HEK293 (cell line): ENCODE data around the gene HOXB8.

ENCODE experiments used
- CTCF ChIA-PET: fragments of 350-600 bp; formaldehyde crosslinking; extraction: SDS; loops from one replicate; lab custom pipeline; 2021; ENCODE audit warnings: antibody characterized with exemption; lab: Yijun Ruan, JAX
- POLR2A ChIA-PET: fragments of 300-600 bp; formaldehyde crosslinking; extraction: SDS; loops from one replicate; lab custom pipeline; 2020; ENCODE audit warnings: antibody characterized with exemption, inconsistent platforms; lab: Yijun Ruan, JAX
- H3K27ac ChIP-seq: fragments of 200-500 bp; sonication (Bioruptor generic); 2 replicates; pipeline ENCODE4 v1.5.1; 2014; ENCODE audit warnings: low read depth, low read length, control low read depth, inconsistent platforms; ENCODE audit errors: extremely low read depth
- H3K36me3 ChIP-seq, 2 experiments: fragments of 200-500 bp in 1 of 2; sonication (Bioruptor generic) in 1 of 2; 1 replicate in 1 of 2; 2 replicates in 1 of 2; pipeline ENCODE4 v1.5.1; 2014 to 2017; ENCODE audit warnings: inconsistent platforms in 2 of 2, low read length in 2 of 2; ENCODE audit not compliant: control insufficient read depth in 2 of 2, insufficient read depth in 1 of 2
- H3K4me1 ChIP-seq: fragments of 200-500 bp; sonication (Bioruptor generic); 2 replicates; pipeline ENCODE4 v1.5.1; 2014; ENCODE audit warnings: mild to moderate bottlenecking, low read length, inconsistent platforms; ENCODE audit not compliant: control insufficient read depth, insufficient read depth
- H3K4me3 ChIP-seq: 2 replicates; pipeline ENCODE4 v1.5.1; 2011; ENCODE audit warnings: low read depth, mild to moderate bottlenecking, control low read depth, low read length, moderate library complexity
- H3K9me3 ChIP-seq: fragments of 200-500 bp; sonication (Bioruptor generic); 2 replicates; pipeline ENCODE4 v1.5.1; 2014; ENCODE audit warnings: low read depth, low read length, inconsistent platforms; ENCODE audit not compliant: control insufficient read depth, insufficient read depth
- BCL11A ChIP-seq: fragments of 450-650 bp; formaldehyde crosslinking; IDR thresholded peaks from 2 replicates; pipeline ENCODE4 v1.5.1; 2016; ENCODE audit warnings: low read depth, missing biosample characterization, missing genetic modification characterization
- FEZF1 ChIP-seq: fragments of 450-650 bp; formaldehyde crosslinking; IDR thresholded peaks from 2 replicates; pipeline ENCODE4 v1.5.1; 2016; ENCODE audit warnings: missing biosample characterization, missing genetic modification characterization
- GFI1B ChIP-seq: fragments of 450-650 bp; formaldehyde crosslinking; IDR thresholded peaks from 2 replicates; pipeline ENCODE4 v1.5.1; 2016; ENCODE audit warnings: missing biosample characterization, missing genetic modification characterization
- IKZF3 ChIP-seq: fragments of 450-650 bp; IDR thresholded peaks from 2 replicates; pipeline ENCODE4 v1.5.0; 2018; ENCODE audit warnings: missing biosample characterization, mild to moderate bottlenecking, missing genetic modification characterization, moderate library complexity
- KLF8 ChIP-seq: fragments of 450-650 bp; formaldehyde crosslinking; IDR thresholded peaks from 2 replicates; pipeline ENCODE4 v1.5.1; 2016; ENCODE audit warnings: missing biosample characterization, missing genetic modification characterization
- OSR2 ChIP-seq: fragments of 450-650 bp; formaldehyde crosslinking; IDR thresholded peaks from 2 replicates; pipeline ENCODE4 v1.5.1; 2016; ENCODE audit warnings: missing biosample characterization, missing genetic modification characterization
- SP7 ChIP-seq: fragments of 450-650 bp; formaldehyde crosslinking; IDR thresholded peaks from 2 replicates; pipeline ENCODE4 v1.5.1; 2016; ENCODE audit warnings: missing biosample characterization, missing genetic modification characterization
- ZBTB17 ChIP-seq: fragments of 450-650 bp; formaldehyde crosslinking; IDR thresholded peaks from 2 replicates; pipeline ENCODE4 v1.5.1; 2016; ENCODE audit warnings: missing biosample characterization, missing genetic modification characterization
- ZBTB48 ChIP-seq: fragments of 450-650 bp; formaldehyde crosslinking; IDR thresholded peaks from 2 replicates; pipeline ENCODE4 v1.5.1; 2016; ENCODE audit warnings: missing biosample characterization, missing genetic modification characterization
- ZBTB8A ChIP-seq: fragments of 450-650 bp; formaldehyde crosslinking; IDR thresholded peaks from 2 replicates; pipeline ENCODE4 v1.5.1; 2016; ENCODE audit warnings: missing biosample characterization, missing genetic modification characterization
- ZFHX2 ChIP-seq: fragments of 450-650 bp; formaldehyde crosslinking; conservative IDR thresholded peaks from 2 replicates; pipeline ENCODE4 v1.5.1; 2016; ENCODE audit warnings: missing biosample characterization, missing genetic modification characterization
- ZFP3 ChIP-seq: fragments of 450-650 bp; formaldehyde crosslinking; IDR thresholded peaks from 2 replicates; pipeline ENCODE4 v1.5.1; 2016; ENCODE audit warnings: low read depth, missing biosample characterization, missing genetic modification characterization
- ZNF2 ChIP-seq: fragments of 450-650 bp; formaldehyde crosslinking; IDR thresholded peaks from 2 replicates; pipeline ENCODE4 v1.5.1; 2016; ENCODE audit warnings: missing biosample characterization, missing genetic modification characterization
- ZNF394 ChIP-seq: fragments of 450-650 bp; formaldehyde crosslinking; IDR thresholded peaks from 2 replicates; pipeline ENCODE4 v1.5.1; 2016; ENCODE audit warnings: missing biosample characterization, missing genetic modification characterization, mild to moderate bottlenecking, moderate library complexity, borderline replicate concordance
- ZNF404 ChIP-seq: fragments of 450-650 bp; formaldehyde crosslinking; IDR thresholded peaks from 2 replicates; pipeline ENCODE4 v1.5.1; 2017; ENCODE audit warnings: missing biosample characterization, missing genetic modification characterization
- ZNF473 ChIP-seq: fragments of 450-650 bp; formaldehyde crosslinking; IDR thresholded peaks from 2 replicates; pipeline ENCODE4 v1.5.1; 2017; ENCODE audit warnings: missing biosample characterization, missing genetic modification characterization
- ZNF561 ChIP-seq: fragments of 450-650 bp; IDR thresholded peaks from 2 replicates; pipeline ENCODE4 v1.5.1; 2018; ENCODE audit warnings: missing biosample characterization, missing genetic modification characterization, borderline replicate concordance
- ZNF600 ChIP-seq: fragments of 450-650 bp; formaldehyde crosslinking; IDR thresholded peaks from 2 replicates; pipeline ENCODE4 v1.5.1; 2016; ENCODE audit warnings: missing biosample characterization, missing genetic modification characterization
- ZNF658 ChIP-seq: fragments of 450-650 bp; formaldehyde crosslinking; IDR thresholded peaks from 2 replicates; pipeline ENCODE4; 2016; ENCODE audit warnings: missing biosample characterization, missing genetic modification characterization
- ZNF670 ChIP-seq: fragments of 450-650 bp; formaldehyde crosslinking; IDR thresholded peaks from 2 replicates; pipeline ENCODE4 v1.5.1; 2016; ENCODE audit warnings: missing biosample characterization, missing genetic modification characterization, low read depth
- ZNF701 ChIP-seq: fragments of 450-650 bp; formaldehyde crosslinking; IDR thresholded peaks from 2 replicates; pipeline ENCODE4 v1.5.1; 2016; ENCODE audit warnings: missing biosample characterization, missing genetic modification characterization
- ZSCAN16 ChIP-seq: fragments of 450-650 bp; formaldehyde crosslinking; IDR thresholded peaks from 2 replicates; pipeline ENCODE4 v1.5.1; 2016; ENCODE audit warnings: missing biosample characterization, missing genetic modification characterization
- TF ChIP-seq, protein P1 (sequence below): IDR thresholded peaks from 2 replicates; pipeline ENCODE4 v1.6.1; 2011; ENCODE audit warnings: mild to moderate bottlenecking, low read depth, low read length, borderline replicate concordance
- TF ChIP-seq, protein P2 (sequence below): fragments of 450-650 bp; formaldehyde crosslinking; IDR thresholded peaks from 2 replicates; pipeline ENCODE4 v1.5.0; 2017; ENCODE audit warnings: missing biosample characterization, missing genetic modification characterization, borderline replicate concordance
- TF ChIP-seq, protein P3 (sequence below): fragments of 450-650 bp; formaldehyde crosslinking; IDR thresholded peaks from 2 replicates; pipeline ENCODE4 v1.5.1; 2017; ENCODE audit warnings: missing biosample characterization, mild to moderate bottlenecking, missing genetic modification characterization, moderate library complexity
- TF ChIP-seq, protein P4 (sequence below): fragments of 450-650 bp; formaldehyde crosslinking; IDR thresholded peaks from 2 replicates; pipeline ENCODE4 v1.5.1; 2016; ENCODE audit warnings: missing biosample characterization, missing genetic modification characterization
- TF ChIP-seq, protein P5 (sequence below): fragments of 450-650 bp; formaldehyde crosslinking; IDR thresholded peaks from 2 replicates; pipeline ENCODE4 v1.5.1; 2016; ENCODE audit warnings: missing biosample characterization, missing genetic modification characterization

HOXB8 gene

DNA sequence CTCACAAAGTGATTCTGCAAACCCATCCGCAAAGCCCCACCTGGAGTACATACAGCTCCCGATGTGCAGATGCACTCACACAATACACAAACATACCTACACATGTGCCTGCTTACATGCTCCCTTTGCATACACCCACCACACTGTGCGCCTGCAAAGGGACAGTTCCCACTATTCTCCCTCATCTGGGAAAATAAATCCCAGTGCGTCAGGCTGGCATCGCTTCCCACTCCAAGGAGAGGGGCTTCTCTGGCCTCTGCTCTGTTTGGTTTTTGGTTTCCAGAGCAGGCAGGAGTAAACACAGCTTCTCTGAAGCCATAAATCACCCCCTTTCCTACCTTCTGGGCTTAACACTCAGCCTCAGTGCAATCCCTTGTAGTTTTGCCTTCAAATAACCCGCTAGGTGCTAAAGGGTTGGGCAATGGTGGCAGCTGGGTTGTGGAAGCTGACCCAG is 51.7 kb downstream of the HOXB8 start:
- ChIA-PET CTCF (interaction anchor here (1.2 to 2.0 kb wide), 3 partner anchors 22 to 30 kb away, joined by 4 to 5 read pairs (median 4); partner anchors contain the start of gene HOXB5), POLR2A (interaction anchor here (0.7 kb wide), 1 partner anchor 8 kb away, joined by 3 read pairs; no protein-coding TSS in a partner anchor)
- peak; percentile 37; the same call in 1 of the 2 replicates for TF ChIP-seq ZNF394 (tag by site-specific recombination)
- TF ChIP-seq, protein P1, sequence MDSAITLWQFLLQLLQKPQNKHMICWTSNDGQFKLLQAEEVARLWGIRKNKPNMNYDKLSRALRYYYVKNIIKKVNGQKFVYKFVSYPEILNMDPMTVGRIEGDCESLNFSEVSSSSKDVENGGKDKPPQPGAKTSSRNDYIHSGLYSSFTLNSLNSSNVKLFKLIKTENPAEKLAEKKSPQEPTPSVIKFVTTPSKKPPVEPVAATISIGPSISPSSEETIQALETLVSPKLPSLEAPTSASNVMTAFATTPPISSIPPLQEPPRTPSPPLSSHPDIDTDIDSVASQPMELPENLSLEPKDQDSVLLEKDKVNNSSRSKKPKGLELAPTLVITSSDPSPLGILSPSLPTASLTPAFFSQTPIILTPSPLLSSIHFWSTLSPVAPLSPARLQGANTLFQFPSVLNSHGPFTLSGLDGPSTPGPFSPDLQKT = no peak
- no peak for TF ChIP-seq ZNF473 (tag by site-specific recombination)
- TF ChIP-seq ZNF658 (tag by site-specific recombination) = no peak
- TF ChIP-seq ZSCAN16 (tag by site-specific recombination) = no peak
- no peak for TF ChIP-seq ZNF701
- peak; percentile 61; the same call in 1 of the 2 replicates for TF ChIP-seq ZNF600 (tag by site-specific recombination)
- TF ChIP-seq ZBTB17 (tag by site-specific recombination) = 0 out of 2 replicates have a peak, but pooled peaks have one; percentile 20
- no peak for TF ChIP-seq GFI1B (tag by site-specific recombination)
- peak; percentile 76 for TF ChIP-seq IKZF3 (tag by site-specific recombination)
- TF ChIP-seq, protein P2, sequence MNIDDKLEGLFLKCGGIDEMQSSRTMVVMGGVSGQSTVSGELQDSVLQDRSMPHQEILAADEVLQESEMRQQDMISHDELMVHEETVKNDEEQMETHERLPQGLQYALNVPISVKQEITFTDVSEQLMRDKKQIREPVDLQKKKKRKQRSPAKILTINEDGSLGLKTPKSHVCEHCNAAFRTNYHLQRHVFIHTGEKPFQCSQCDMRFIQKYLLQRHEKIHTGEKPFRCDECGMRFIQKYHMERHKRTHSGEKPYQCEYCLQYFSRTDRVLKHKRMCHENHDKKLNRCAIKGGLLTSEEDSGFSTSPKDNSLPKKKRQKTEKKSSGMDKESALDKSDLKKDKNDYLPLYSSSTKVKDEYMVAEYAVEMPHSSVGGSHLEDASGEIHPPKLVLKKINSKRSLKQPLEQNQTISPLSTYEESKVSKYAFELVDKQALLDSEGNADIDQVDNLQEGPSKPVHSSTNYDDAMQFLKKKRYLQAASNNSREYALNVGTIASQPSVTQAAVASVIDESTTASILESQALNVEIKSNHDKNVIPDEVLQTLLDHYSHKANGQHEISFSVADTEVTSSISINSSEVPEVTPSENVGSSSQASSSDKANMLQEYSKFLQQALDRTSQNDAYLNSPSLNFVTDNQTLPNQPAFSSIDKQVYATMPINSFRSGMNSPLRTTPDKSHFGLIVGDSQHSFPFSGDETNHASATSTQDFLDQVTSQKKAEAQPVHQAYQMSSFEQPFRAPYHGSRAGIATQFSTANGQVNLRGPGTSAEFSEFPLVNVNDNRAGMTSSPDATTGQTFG (tag by site-specific recombination) = no peak
- 0 out of 2 replicates have a peak, but pooled peaks have one; percentile 22 for TF ChIP-seq FEZF1 (tag by site-specific recombination)
- TF ChIP-seq KLF8 (tag by site-specific recombination) = no peak
- TF ChIP-seq ZFP3 (tag by site-specific recombination) = no peak
- TF ChIP-seq, protein P3, sequence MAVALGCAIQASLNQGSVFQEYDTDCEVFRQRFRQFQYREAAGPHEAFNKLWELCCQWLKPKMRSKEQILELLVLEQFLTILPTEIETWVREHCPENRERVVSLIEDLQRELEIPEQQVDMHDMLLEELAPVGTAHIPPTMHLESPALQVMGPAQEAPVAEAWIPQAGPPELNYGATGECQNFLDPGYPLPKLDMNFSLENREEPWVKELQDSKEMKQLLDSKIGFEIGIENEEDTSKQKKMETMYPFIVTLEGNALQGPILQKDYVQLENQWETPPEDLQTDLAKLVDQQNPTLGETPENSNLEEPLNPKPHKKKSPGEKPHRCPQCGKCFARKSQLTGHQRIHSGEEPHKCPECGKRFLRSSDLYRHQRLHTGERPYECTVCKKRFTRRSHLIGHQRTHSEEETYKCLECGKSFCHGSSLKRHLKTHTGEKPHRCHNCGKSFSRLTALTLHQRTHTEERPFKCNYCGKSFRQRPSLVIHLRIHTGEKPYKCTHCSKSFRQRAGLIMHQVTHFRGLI (tag by site-specific recombination) = peak; percentile 86
- no peak for TF ChIP-seq ZNF670 (tag by site-specific recombination)
- TF ChIP-seq, protein P4, sequence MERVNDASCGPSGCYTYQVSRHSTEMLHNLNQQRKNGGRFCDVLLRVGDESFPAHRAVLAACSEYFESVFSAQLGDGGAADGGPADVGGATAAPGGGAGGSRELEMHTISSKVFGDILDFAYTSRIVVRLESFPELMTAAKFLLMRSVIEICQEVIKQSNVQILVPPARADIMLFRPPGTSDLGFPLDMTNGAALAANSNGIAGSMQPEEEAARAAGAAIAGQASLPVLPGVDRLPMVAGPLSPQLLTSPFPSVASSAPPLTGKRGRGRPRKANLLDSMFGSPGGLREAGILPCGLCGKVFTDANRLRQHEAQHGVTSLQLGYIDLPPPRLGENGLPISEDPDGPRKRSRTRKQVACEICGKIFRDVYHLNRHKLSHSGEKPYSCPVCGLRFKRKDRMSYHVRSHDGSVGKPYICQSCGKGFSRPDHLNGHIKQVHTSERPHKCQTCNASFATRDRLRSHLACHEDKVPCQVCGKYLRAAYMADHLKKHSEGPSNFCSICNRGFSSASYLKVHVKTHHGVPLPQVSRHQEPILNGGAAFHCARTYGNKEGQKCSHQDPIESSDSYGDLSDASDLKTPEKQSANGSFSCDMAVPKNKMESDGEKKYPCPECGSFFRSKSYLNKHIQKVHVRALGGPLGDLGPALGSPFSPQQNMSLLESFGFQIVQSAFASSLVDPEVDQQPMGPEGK (tag by site-specific recombination) = peak; percentile 47; the same call in 1 of the 2 replicates
- TF ChIP-seq, protein P5, sequence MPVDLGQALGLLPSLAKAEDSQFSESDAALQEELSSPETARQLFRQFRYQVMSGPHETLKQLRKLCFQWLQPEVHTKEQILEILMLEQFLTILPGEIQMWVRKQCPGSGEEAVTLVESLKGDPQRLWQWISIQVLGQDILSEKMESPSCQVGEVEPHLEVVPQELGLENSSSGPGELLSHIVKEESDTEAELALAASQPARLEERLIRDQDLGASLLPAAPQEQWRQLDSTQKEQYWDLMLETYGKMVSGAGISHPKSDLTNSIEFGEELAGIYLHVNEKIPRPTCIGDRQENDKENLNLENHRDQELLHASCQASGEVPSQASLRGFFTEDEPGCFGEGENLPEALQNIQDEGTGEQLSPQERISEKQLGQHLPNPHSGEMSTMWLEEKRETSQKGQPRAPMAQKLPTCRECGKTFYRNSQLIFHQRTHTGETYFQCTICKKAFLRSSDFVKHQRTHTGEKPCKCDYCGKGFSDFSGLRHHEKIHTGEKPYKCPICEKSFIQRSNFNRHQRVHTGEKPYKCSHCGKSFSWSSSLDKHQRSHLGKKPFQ (tag by site-specific recombination) = peak; percentile 84
- peak; percentile 19; the same call in 1 of the 2 replicates for TF ChIP-seq OSR2
- no peak for TF ChIP-seq BCL11A
- peak; percentile 42; the same call in 1 of the 2 replicates for TF ChIP-seq ZBTB8A
- peak; percentile 5; the same call in 1 of the 2 replicates for TF ChIP-seq ZFHX2 (tag by site-specific recombination)
- peak; percentile 67 for TF ChIP-seq SP7 (tag by site-specific recombination)
- no peak for TF ChIP-seq ZNF404 (tag by site-specific recombination)
- TF ChIP-seq ZNF2 (tag by site-specific recombination) = peak; percentile 55; the same call in 1 of the 2 replicates
- 0 out of 2 replicates have a peak, but pooled peaks have one; percentile 28 for TF ChIP-seq ZBTB48 (tag by site-specific recombination)
- 0 out of 2 replicates have a peak, but pooled peaks have one; percentile 34 for TF ChIP-seq ZNF561 (tag by site-specific recombination)
- Histone ChIP-seq H3K36me3 (peaks cover 13 to 61% of the 10 kb centered on the region in 2 experiments), H3K27ac (peak overlapping the region; percentile 76; the same call in 1 of the 2 replicates), H3K9me3 (no peaks in the 10 kb centered on the region), H3K4me1 (peaks cover 89% of the 10 kb centered on the region), H3K4me3 (no peak overlapping the region)
